ENCODE results near the gene KCND2. TPM values are rescaled to one million over a fixed set of nuclear protein-coding genes. Genes with fewer than 3 reads are reported as not detected.
"Not testable (repeated sequence)": the region's sequence is repeated elsewhere in the genome, so short reads cannot be mapped to it uniquely, and the experiment has no call there.

KCND2 gene
- total and polyA plus RNA-seq, 12 donors: 0.04 to 0.64 (median 0.16) TPM; not detected in 4

- no peak for TF ChIP-seq CTCF (IDR thresholded peaks at IDR 0.05)
- intact Hi-C loops (cut with DNase I): loop anchor here in 4 of 10 donors (5.0 to 10.0 kb wide), 4 partner anchors 59 to 1281 kb away; no protein-coding TSS in a partner anchor
Observed at GRCh38 chr7:120553491-120553890, 280.5 kb downstream of the KCND2 start.

GRCh38 chr7:120554960-120555571 is 282.1 kb downstream of the KCND2 start:
- H3K27ac ChIP-seq: no peak overlapping the region
- ATAC-seq: no peak
- DNase-seq: peak in 1 of 2 donors; percentile 13
- H3K4me1 ChIP-seq: no peaks in the 10 kb centered on the region
- TF ChIP-seq CTCF (IDR thresholded peaks at IDR 0.05): peak; percentile 20 to 68 (median 54)
- H3K9me3 ChIP-seq: no peaks in the 10 kb centered on the region
- H3K4me3 ChIP-seq: no peak overlapping the region
- intact Hi-C loops (cut with DNase I): loop anchor here in 4 of 10 donors (5.0 to 10.0 kb wide), 4 partner anchors 60 to 1283 kb away; no protein-coding TSS in a partner anchor
- H3K36me3 ChIP-seq: no peaks in the 10 kb centered on the region
- H3K27me3 ChIP-seq: peaks cover 0 to 13% (median 0%) of the 10 kb centered on the region in 7 donors

More at GRCh38 chr7:120553491-120553890, 280.5 kb downstream of the KCND2 start:
- 0% methylated on average over 1 of the region's 1 CpG for WGBS, 2 donors
- no peaks in the 10 kb centered on the region for H3K9me3 ChIP-seq
- no peak for DNase-seq
- no peak for ATAC-seq
- peaks cover 0 to 13% (median 0%) of the 10 kb centered on the region in 7 donors for H3K27me3 ChIP-seq
- H3K4me3 ChIP-seq: no peak overlapping the region
- no peaks in the 10 kb centered on the region for H3K36me3 ChIP-seq
- no peaks in the 10 kb centered on the region for H3K4me1 ChIP-seq
- no peak overlapping the region for H3K27ac ChIP-seq

GRCh38 chr7:120564145-120564544 is 291.2 kb downstream of the KCND2 start:
- 44 to 46% methylated on average over 1 of the region's 1 CpG for WGBS, 2 donors
- H3K9me3 ChIP-seq: no peaks in the 10 kb centered on the region
- no peak overlapping the region for H3K4me3 ChIP-seq
- no peaks in the 10 kb centered on the region for H3K4me1 ChIP-seq
- no peak for TF ChIP-seq CTCF (IDR thresholded peaks at IDR 0.05)
- intact Hi-C loops (cut with DNase I): no loop called here
- H3K27me3 ChIP-seq: peaks cover 0 to 4% (median 0%) of the 10 kb centered on the region in 7 donors
- H3K36me3 ChIP-seq: no peaks in the 10 kb centered on the region
- no peak overlapping the region for H3K27ac ChIP-seq
- DNase-seq (no peak), ATAC-seq (no peak)

GRCh38 chr7:120567204-120567603 is 294.2 kb downstream of the KCND2 start:
- no peak overlapping the region for H3K4me3 ChIP-seq
- H3K9me3 ChIP-seq: no peaks in the 10 kb centered on the region
- H3K27ac ChIP-seq: no peak overlapping the region
- no peak for DNase-seq
- H3K4me1 ChIP-seq: no peaks in the 10 kb centered on the region
- no peak for TF ChIP-seq CTCF (IDR thresholded peaks at IDR 0.05)
- peaks cover 0 to 4% (median 0%) of the 10 kb centered on the region in 7 donors for H3K27me3 ChIP-seq
- ATAC-seq: no peak
- H3K36me3 ChIP-seq: no peaks in the 10 kb centered on the region
- intact Hi-C loops (cut with DNase I): no loop called here

- H3K4me1 ChIP-seq; H3K36me3 ChIP-seq; intact Hi-C loops (cut with DNase I); H3K9me3 ChIP-seq; DNase-seq; H3K27ac ChIP-seq; ATAC-seq; H3K27me3 ChIP-seq; H3K4me3 ChIP-seq: not testable (repeated sequence)
- 93 to 95% methylated on average over 4 of the region's 4 CpGs for WGBS, 2 donors
Observed at GRCh38 chr7:120578657-120579056, 305.7 kb downstream of the KCND2 start.

Data from heart right ventricle (tissue), 16 donors.